Trophoblast cell (in vitro differentiated cells and primary cell): ENCODE measurements around the gene OR2J3.
"Not testable (repeated sequence)": the region's sequence is repeated elsewhere in the genome, so short reads cannot be mapped to it uniquely, and the experiment has no call there.

ENCODE experiments used
- DNase-seq, 2 donors: peaks; one replicate each; pipeline ENCODE4 v3.0.0-alpha.2; 2016
- H2AFZ ChIP-seq: 2 replicates; pipeline ENCODE4 v1.6.1; 2013; ENCODE audit warnings: low read length, moderate library complexity, mild to moderate bottlenecking; ENCODE audit not compliant: insufficient read depth, poor library complexity
- H2AK5ac ChIP-seq: 2 replicates; pipeline ENCODE4 v1.6.1; 2013; ENCODE audit warnings: mild to moderate bottlenecking, low read length
- H2BK120ac ChIP-seq: 2 replicates; pipeline ENCODE4 v1.6.1; 2013; ENCODE audit warnings: low read length, mild to moderate bottlenecking, moderate library complexity; ENCODE audit not compliant: insufficient read depth, poor library complexity
- H2BK12ac ChIP-seq: 2 replicates; pipeline ENCODE4 v1.6.1; 2013; ENCODE audit warnings: mild to moderate bottlenecking, low read length, moderate library complexity
- H2BK5ac ChIP-seq: 2 replicates; pipeline ENCODE4 v1.6.1; 2013; ENCODE audit warnings: low read length, low read depth, moderate library complexity, mild to moderate bottlenecking; ENCODE audit not compliant: poor library complexity
- H3K14ac ChIP-seq: 2 replicates; pipeline ENCODE4 v1.6.1; 2013; ENCODE audit warnings: mild to moderate bottlenecking, low read length
- H3K18ac ChIP-seq: 2 replicates; pipeline ENCODE4 v1.6.1; 2013; ENCODE audit warnings: mild to moderate bottlenecking, low read length
- H3K23ac ChIP-seq: 2 replicates; pipeline ENCODE4 v1.6.1; 2013; ENCODE audit warnings: low read length
- H3K27ac ChIP-seq: 2 replicates; pipeline ENCODE4 v1.5.1; 2013; ENCODE audit warnings: low read depth, mild to moderate bottlenecking, inconsistent platforms, low read length, moderate library complexity
- H3K27me3 ChIP-seq: 2 replicates; pipeline ENCODE4 v1.6.1; 2013; ENCODE audit warnings: inconsistent platforms, mild to moderate bottlenecking, low read length, moderate library complexity; ENCODE audit not compliant: insufficient read depth
- H3K36me3 ChIP-seq, 2 experiments: 1 replicate in 1 of 2; 2 replicates in 1 of 2; pipeline ENCODE4 v1.6.1; 2013; ENCODE audit warnings: low read length in 2 of 2, mild to moderate bottlenecking in 2 of 2, moderate library complexity in 1 of 2; ENCODE audit not compliant: insufficient read depth in 2 of 2, control insufficient read depth in 1 of 2
- H3K4ac ChIP-seq: 2 replicates; pipeline ENCODE4 v1.6.1; 2013; ENCODE audit warnings: low read depth, mild to moderate bottlenecking, low read length, moderate library complexity
- H3K4me1 ChIP-seq, 2 experiments: 1 replicate in 1 of 2; 2 replicates in 1 of 2; pipeline ENCODE4 v1.6.1; 2013; ENCODE audit warnings: low read length in 2 of 2, mild to moderate bottlenecking in 2 of 2, moderate library complexity in 1 of 2; ENCODE audit not compliant: insufficient read depth in 2 of 2, control insufficient read depth in 1 of 2
- H3K4me2 ChIP-seq: 2 replicates; pipeline ENCODE4 v1.6.1; 2013; ENCODE audit warnings: inconsistent platforms, mild to moderate bottlenecking, low read length, moderate library complexity
- H3K4me3 ChIP-seq: 2 replicates; pipeline ENCODE4 v1.5.1; 2013; ENCODE audit warnings: mild to moderate bottlenecking, low read depth, low read length, inconsistent platforms
- H3K79me1 ChIP-seq: one replicate; pipeline ENCODE4 v1.6.1; 2013; ENCODE audit warnings: low read length
- H3K79me2 ChIP-seq: 2 replicates; pipeline ENCODE4 v1.6.1; 2013; ENCODE audit warnings: low read length, mild to moderate bottlenecking; ENCODE audit not compliant: control insufficient read depth, insufficient read depth, poor library complexity
- H3K9ac ChIP-seq: 2 replicates; pipeline ENCODE4 v1.6.1; 2013; ENCODE audit warnings: mild to moderate bottlenecking, low read length
- H3K9me3 ChIP-seq: 2 replicates; pipeline ENCODE4 v1.6.1; 2013; ENCODE audit warnings: low read depth, mild to moderate bottlenecking, control low read depth, inconsistent platforms, low read length; ENCODE audit not compliant: insufficient read depth
- H4K12ac ChIP-seq: 2 replicates; pipeline ENCODE4 v1.6.1; 2013; ENCODE audit warnings: low read depth, mild to moderate bottlenecking, low read length, moderate library complexity
- H4K8ac ChIP-seq: 2 replicates; pipeline ENCODE4 v1.6.1; 2013; ENCODE audit warnings: low read depth, mild to moderate bottlenecking, low read length, moderate library complexity
- H4K91ac ChIP-seq: one replicate; pipeline ENCODE4 v1.6.1; 2013; ENCODE audit warnings: low read depth, mild to moderate bottlenecking, low read length, moderate library complexity
- WGBS: extraction: QIAGEN DNeasy Blood & Tissue Kit; methylation state at CpG from one replicate; pipeline ENCODE4 v1.1.7; 2013; ENCODE audit warnings: missing lambda C conversion rate; ENCODE audit not compliant: insufficient read length, insufficient coverage; ENCODE audit errors: extremely low coverage; 5-methylcytosine and 5-hydroxymethylcytosine counted together

Gene OR2J3

GRCh38 chr6:29153083-29153482, 45.2 kb downstream of the OR2J3 start:
- Histone ChIP-seq H2AFZ (no peak overlapping the region), H3K18ac (no peak overlapping the region), H3K79me1 (no peaks in the 10 kb centered on the region), H3K36me3 (no peaks in the 10 kb centered on the region), H2BK5ac (no peak overlapping the region), H2BK120ac (no peak overlapping the region), H4K12ac (no peak overlapping the region), H3K23ac (no peak overlapping the region), H3K4ac (no peak overlapping the region), H3K4me3 (no peak overlapping the region), H3K79me2 (no peaks in the 10 kb centered on the region), H3K9me3 (no peaks in the 10 kb centered on the region), H3K27ac (no peak overlapping the region), H3K14ac (no peak overlapping the region), H2BK12ac (no peak overlapping the region), H4K8ac (no peak overlapping the region), H3K4me1 (no peaks in the 10 kb centered on the region), H3K9ac (no peak overlapping the region), H4K91ac (no peak overlapping the region), H2AK5ac (no peak overlapping the region), H3K27me3 (no peaks in the 10 kb centered on the region), H3K4me2 (no peak overlapping the region)
- DNase-seq: no peak
- WGBS: no CpG with 5 or more reads among the region's 1 CpG

GRCh38 chr6:29155182-29155581, 47.3 kb downstream of the OR2J3 start:
- H3K27me3 ChIP-seq, H3K4me3 ChIP-seq, H2AK5ac ChIP-seq, H3K36me3 ChIP-seq, H3K9ac ChIP-seq, H3K9me3 ChIP-seq, H3K18ac ChIP-seq, H2BK12ac ChIP-seq, H2AFZ ChIP-seq, H3K27ac ChIP-seq, H3K23ac ChIP-seq, H4K91ac ChIP-seq, H3K4me2 ChIP-seq, H2BK5ac ChIP-seq, H3K79me1 ChIP-seq, H4K12ac ChIP-seq, H2BK120ac ChIP-seq, H3K4me1 ChIP-seq, H4K8ac ChIP-seq, DNase-seq, H3K4ac ChIP-seq, H3K79me2 ChIP-seq, H3K14ac ChIP-seq: not testable (repeated sequence)
- no CpG with 5 or more reads among the region's 1 CpG for WGBS

- not testable (repeated sequence) for H3K27me3 ChIP-seq, H4K8ac ChIP-seq, H3K36me3 ChIP-seq, H3K9me3 ChIP-seq, H3K18ac ChIP-seq, H2AK5ac ChIP-seq, H3K23ac ChIP-seq, H3K4me2 ChIP-seq, H3K4ac ChIP-seq, H2BK5ac ChIP-seq, H4K91ac ChIP-seq, H2BK120ac ChIP-seq, H3K9ac ChIP-seq, H3K79me2 ChIP-seq, H2BK12ac ChIP-seq, H3K27ac ChIP-seq, H3K14ac ChIP-seq, H4K12ac ChIP-seq, H2AFZ ChIP-seq, H3K79me1 ChIP-seq, DNase-seq, H3K4me3 ChIP-seq, H3K4me1 ChIP-seq
- no CpG with 5 or more reads among the region's 29 CpGs for WGBS
Measured at GRCh38 chr6:29159922-29160321, 52.1 kb downstream of the OR2J3 start.
